Bronchial epithelial cell (primary cell): ENCODE results near the gene ITGBL1. TPM values are rescaled to one million over a fixed set of nuclear protein-coding genes. Genes with fewer than 3 reads are reported as not detected.

Experiments used
- DNase-seq: peaks from one replicate; pipeline ENCODE4 v3.0.0-alpha.2; 2010; ENCODE audit warnings: low read depth
- FAIRE-seq: peaks from 2 replicates; lab custom pipeline; 2011; peaks lifted over from hg19 to GRCh38; lab: Jason Lieb, UNC
- H3K27me3 ChIP-seq: 2 replicates; pipeline ENCODE4 v1.5.1; 2011; ENCODE audit warnings: low read length; ENCODE audit not compliant: control insufficient read depth, insufficient read depth
- H3K36me3 ChIP-seq: 2 replicates; pipeline ENCODE4 v1.5.1; 2011; ENCODE audit warnings: low read length; ENCODE audit not compliant: control insufficient read depth, insufficient read depth
- H3K4me3 ChIP-seq: 2 replicates; pipeline ENCODE4 v1.5.1; 2011; ENCODE audit warnings: mild to moderate bottlenecking, low read depth, low read length, control low read depth
- CTCF ChIP-seq: IDR thresholded peaks from 2 replicates; pipeline ENCODE4 v1.5.1; 2011; ENCODE audit warnings: mild to moderate bottlenecking, moderate library complexity, low read length, control low read depth, inconsistent platforms; ENCODE audit not compliant: insufficient read depth, severe bottlenecking
- total RNA-seq: library from RNA; depleted of rRNA; stranded (reverse); fragments of >200 nt; gene quantifications from 2 replicates; pipeline ENCODE4 v1.2.1, GENCODE V29; 2014

The ITGBL1 gene
- total RNA-seq, 1 donor from 2014 or later: 1.1 TPM

GRCh38 chr13:101569807-101570206 lies 117.3 kb downstream of the ITGBL1 start:
- H3K27me3 ChIP-seq: no peaks in the 10 kb centered on the region
- no peak overlapping the region for H3K4me3 ChIP-seq
- FAIRE-seq: peak; percentile 13
- no peaks in the 10 kb centered on the region for H3K36me3 ChIP-seq
- no peak for DNase-seq
- TF ChIP-seq CTCF: no peak

GRCh38 chr13:101570410-101570809 lies 117.9 kb downstream of the ITGBL1 start:
- FAIRE-seq: no peak
- no peak for TF ChIP-seq CTCF
- H3K4me3 ChIP-seq: no peak overlapping the region
- H3K36me3 ChIP-seq: no peaks in the 10 kb centered on the region
- no peaks in the 10 kb centered on the region for H3K27me3 ChIP-seq
- DNase-seq: peak; percentile 72

GRCh38 chr13:101572456-101572855 lies 120.0 kb downstream of the ITGBL1 start:
- DNase-seq: no peak
- Histone ChIP-seq H3K4me3 (no peak overlapping the region), H3K36me3 (no peaks in the 10 kb centered on the region), H3K27me3 (no peaks in the 10 kb centered on the region)
- FAIRE-seq: no peak
- TF ChIP-seq CTCF: no peak

GRCh38 chr13:101575581-101575980 lies 123.1 kb downstream of the ITGBL1 start:
- no peaks in the 10 kb centered on the region for H3K27me3 ChIP-seq
- H3K4me3 ChIP-seq: no peak overlapping the region
- FAIRE-seq (no peak), DNase-seq (peak; percentile 22)
- no peaks in the 10 kb centered on the region for H3K36me3 ChIP-seq
- no peak for TF ChIP-seq CTCF

- no peaks in the 10 kb centered on the region for H3K27me3 ChIP-seq
- no peak for TF ChIP-seq CTCF
- no peak for FAIRE-seq
- H3K4me3 ChIP-seq: no peak overlapping the region
- H3K36me3 ChIP-seq: no peaks in the 10 kb centered on the region
- DNase-seq: peak; percentile 62
Observed at GRCh38 chr13:101576455-101576854, 124.0 kb downstream of the ITGBL1 start.

GRCh38 chr13:101576977-101577376 lies 124.5 kb downstream of the ITGBL1 start:
- no peaks in the 10 kb centered on the region for H3K27me3 ChIP-seq
- FAIRE-seq (no peak), DNase-seq (no peak)
- H3K36me3 ChIP-seq: no peaks in the 10 kb centered on the region
- TF ChIP-seq CTCF: no peak
- no peak overlapping the region for H3K4me3 ChIP-seq
